ENCODE measurements around the gene GLCE. TPM values are rescaled to one million over a fixed set of nuclear protein-coding genes. Genes with fewer than 3 reads are reported as not detected.
"Not testable (repeated sequence)": the region's sequence is repeated elsewhere in the genome, so short reads cannot be mapped to it uniquely, and the experiment has no call there.

GLCE gene
- total and polyA plus RNA-seq, 7 experiments from 2014 or later, result 3.0 to 8.8 (median 5.7) TPM

GRCh38 chr15:69298697-69299441, 138.4 kb downstream of the GLCE start, which contains the start of gene PAQR5:
PAQR5 (plus strand) TSS chr15:69298912; CDS start chr15:69360081, 61,169 bp downstream.
- H3K9me3 ChIP-seq (ENCODE audit: control insufficient read depth in 2 of 3, low read length in 3 of 3), result no peaks in the 10 kb centered on the region
- H3K36me3 ChIP-seq (ENCODE audit: control insufficient read depth in 2 of 3, insufficient read depth in 3 of 3, low read length in 3 of 3), result no peaks in the 10 kb centered on the region
- H3K27me3 ChIP-seq (ENCODE audit: control insufficient read depth in 2 of 2, insufficient read depth in 2 of 2, low read length in 2 of 2), result peaks cover 0 to 10% of the 10 kb centered on the region in 2 donors
- H3K4me3 ChIP-seq (ENCODE audit: low read length), result no peak within 1 kb of the TSS
- intact Hi-C loops (cut with micrococcal nuclease), result no loop called here
- Mint-ChIP-seq H3K4me3 (peak within 1 kb of the TSS in 8 of 10 donors; percentile 28 to 71 (median 61)), H3K27me3 (peaks cover 51 to 75% (median 61%) of the 10 kb centered on the region in 5 donors), H3K4me1 (peaks cover 0 to 10% (median 3%) of the 10 kb centered on the region in 7 donors), H3K27ac (no peak within 1 kb of the TSS), H3K36me3 (peaks cover 0 to 4% (median 0%) of the 10 kb centered on the region in 5 donors), H3K9me3 (peaks cover 0 to 3% (median 0%) of the 10 kb centered on the region in 11 donors)
- no peak within 1 kb of the TSS for H3K27ac ChIP-seq (ENCODE audit: low read depth, low read length)
- ChIA-PET CTCF (no interaction called here), POLR2A (no interaction called here)
- ATAC-seq (peak; percentile 53), DNase-seq (no peak)
- H3K4me1 ChIP-seq (ENCODE audit: control insufficient read depth in 2 of 2, insufficient read depth in 2 of 2, low read length in 2 of 2), result no peaks in the 10 kb centered on the region

GRCh38 chr15:69299451-69299886, 139.0 kb downstream of the GLCE start:
- POLR2A ChIA-PET, result no interaction called here
- Histone ChIP-seq H3K4me3 (ENCODE audit: low read length) (no peak overlapping the region), H3K4me1 (ENCODE audit: control insufficient read depth in 2 of 2, insufficient read depth in 2 of 2, low read length in 2 of 2) (no peaks in the 10 kb centered on the region), H3K27ac (ENCODE audit: low read depth, low read length) (no peak overlapping the region), H3K36me3 (ENCODE audit: control insufficient read depth in 2 of 3, insufficient read depth in 3 of 3, low read length in 3 of 3) (no peaks in the 10 kb centered on the region), H3K9me3 (ENCODE audit: control insufficient read depth in 2 of 3, low read length in 3 of 3) (no peaks in the 10 kb centered on the region), H3K27me3 (ENCODE audit: control insufficient read depth in 2 of 2, insufficient read depth in 2 of 2, low read length in 2 of 2) (peaks cover 0 to 10% of the 10 kb centered on the region in 2 donors)
- no peak overlapping the region for H3K27ac Mint-ChIP-seq
- H3K36me3 Mint-ChIP-seq, result peaks cover 0 to 4% (median 0%) of the 10 kb centered on the region in 5 donors
- peaks cover 0 to 3% (median 0%) of the 10 kb centered on the region in 11 donors for H3K9me3 Mint-ChIP-seq
- DNase-seq, result no peak
- H3K4me1 Mint-ChIP-seq, result peaks cover 0 to 10% (median 3%) of the 10 kb centered on the region in 7 donors
- CTCF ChIA-PET, result no interaction called here
- peaks cover 51 to 76% (median 67%) of the 10 kb centered on the region in 5 donors for H3K27me3 Mint-ChIP-seq
- intact Hi-C loops (cut with micrococcal nuclease), result no loop called here
- ATAC-seq, result peak; percentile 10
- peak overlapping the region in 5 of 10 donors; percentile 1 to 63 (median 45) for H3K4me3 Mint-ChIP-seq

- no peaks in the 10 kb centered on the region for H3K36me3 ChIP-seq (ENCODE audit: control insufficient read depth in 2 of 3, insufficient read depth in 3 of 3, low read length in 3 of 3)
- H3K4me3 ChIP-seq (ENCODE audit: low read length), result no peak overlapping the region
- peaks cover 0 to 4% (median 0%) of the 10 kb centered on the region in 5 donors for H3K36me3 Mint-ChIP-seq
- peaks cover 0 to 3% (median 0%) of the 10 kb centered on the region in 11 donors for H3K9me3 Mint-ChIP-seq
- no peak overlapping the region for H3K27ac ChIP-seq (ENCODE audit: low read depth, low read length)
- H3K4me3 Mint-ChIP-seq, result peak overlapping the region in 3 of 10 donors; percentile 15 to 63 (median 36)
- peaks cover 0 to 10% of the 10 kb centered on the region in 2 donors for H3K27me3 ChIP-seq (ENCODE audit: control insufficient read depth in 2 of 2, insufficient read depth in 2 of 2, low read length in 2 of 2)
- DNase-seq (no peak), ATAC-seq (no peak)
- H3K27me3 Mint-ChIP-seq, result peaks cover 47 to 79% (median 65%) of the 10 kb centered on the region in 5 donors
- peaks cover 0 to 10% (median 3%) of the 10 kb centered on the region in 7 donors for H3K4me1 Mint-ChIP-seq
- intact Hi-C loops (cut with micrococcal nuclease), result no loop called here
- ChIA-PET POLR2A (no interaction called here), CTCF (no interaction called here)
- no peaks in the 10 kb centered on the region for H3K9me3 ChIP-seq (ENCODE audit: control insufficient read depth in 2 of 3, low read length in 3 of 3)
- no peak overlapping the region for H3K27ac Mint-ChIP-seq
- no peaks in the 10 kb centered on the region for H3K4me1 ChIP-seq (ENCODE audit: control insufficient read depth in 2 of 2, insufficient read depth in 2 of 2, low read length in 2 of 2)
Measured at GRCh38 chr15:69299943-69300588, 139.6 kb downstream of the GLCE start.

DNA sequence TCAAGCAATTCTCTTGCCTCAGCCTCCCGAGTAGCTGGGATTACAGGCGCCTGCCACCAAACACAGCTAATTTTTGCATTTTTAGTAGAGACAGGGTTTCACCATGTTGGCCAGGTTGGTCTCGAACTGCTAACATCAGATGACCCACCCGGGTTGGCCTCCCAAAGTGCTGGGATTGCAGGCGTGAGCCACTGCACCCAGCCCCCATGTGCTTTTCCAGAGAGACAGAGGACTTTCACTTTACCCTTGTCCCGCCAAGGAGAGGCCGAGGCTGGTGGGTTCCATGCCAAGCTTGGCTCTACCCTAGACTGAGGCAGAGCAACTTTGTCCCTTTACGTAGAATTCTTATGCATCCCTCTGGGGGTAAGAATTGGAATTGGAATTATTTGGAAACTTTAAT, 140.7 kb downstream of the GLCE start:
- H3K36me3 ChIP-seq (ENCODE audit: control insufficient read depth in 2 of 3, insufficient read depth in 3 of 3, low read length in 3 of 3); H3K4me1 ChIP-seq (ENCODE audit: control insufficient read depth in 2 of 2, insufficient read depth in 2 of 2, low read length in 2 of 2); H3K4me1 Mint-ChIP-seq; DNase-seq; POLR2A ChIA-PET; H3K9me3 Mint-ChIP-seq; H3K27me3 ChIP-seq (ENCODE audit: control insufficient read depth in 2 of 2, insufficient read depth in 2 of 2, low read length in 2 of 2); H3K4me3 ChIP-seq (ENCODE audit: low read length); ATAC-seq; CTCF ChIA-PET; H3K36me3 Mint-ChIP-seq; intact Hi-C loops (cut with micrococcal nuclease); H3K27ac Mint-ChIP-seq; H3K9me3 ChIP-seq (ENCODE audit: control insufficient read depth in 2 of 3, low read length in 3 of 3); H3K27ac ChIP-seq (ENCODE audit: low read depth, low read length): not testable (repeated sequence)
- Mint-ChIP-seq H3K27me3 (peaks cover 40 to 74% (median 58%) of the 10 kb centered on the region in 5 donors), H3K4me3 (peak overlapping the region in 1 of 10 donors; percentile 63)

- H3K27ac ChIP-seq (ENCODE audit: low read depth, low read length); H3K4me1 ChIP-seq (ENCODE audit: control insufficient read depth in 2 of 2, insufficient read depth in 2 of 2, low read length in 2 of 2); H3K9me3 ChIP-seq (ENCODE audit: control insufficient read depth in 2 of 3, low read length in 3 of 3); intact Hi-C loops (cut with micrococcal nuclease); H3K27me3 ChIP-seq (ENCODE audit: control insufficient read depth in 2 of 2, insufficient read depth in 2 of 2, low read length in 2 of 2); H3K4me1 Mint-ChIP-seq; H3K27ac Mint-ChIP-seq; ATAC-seq; CTCF ChIA-PET; H3K9me3 Mint-ChIP-seq; DNase-seq; H3K36me3 ChIP-seq (ENCODE audit: control insufficient read depth in 2 of 3, insufficient read depth in 3 of 3, low read length in 3 of 3); H3K4me3 Mint-ChIP-seq; H3K4me3 ChIP-seq (ENCODE audit: low read length); POLR2A ChIA-PET: not testable (repeated sequence)
- Mint-ChIP-seq H3K36me3 (peaks cover 0 to 11% (median 0%) of the 10 kb centered on the region in 5 donors), H3K27me3 (peaks cover 35 to 71% (median 54%) of the 10 kb centered on the region in 5 donors)
Measured at GRCh38 chr15:69302087-69302486, 141.7 kb downstream of the GLCE start.

DNA sequence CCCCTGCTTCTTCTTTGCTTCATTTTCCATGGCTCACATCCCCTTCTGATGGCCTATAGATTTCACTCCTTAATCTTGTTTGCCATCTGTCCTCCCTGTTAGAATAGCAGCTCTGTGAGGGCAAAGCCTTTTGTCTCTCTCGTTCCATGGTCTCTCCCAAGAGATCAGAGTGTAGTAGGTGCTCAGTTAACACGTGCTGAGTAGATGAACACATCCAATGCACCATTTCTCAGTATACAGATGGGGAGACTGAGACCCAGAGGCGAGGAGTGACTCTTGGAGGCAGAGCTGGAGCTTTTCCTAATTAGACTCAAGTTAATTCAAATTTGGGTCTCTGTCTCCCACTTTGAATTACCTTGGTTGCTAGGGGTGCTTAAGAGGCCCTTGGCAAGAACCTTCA, 142.5 kb downstream of the GLCE start:
- no peak overlapping the region for H3K4me3 ChIP-seq (ENCODE audit: low read length)
- peaks cover 0 to 10% (median 3%) of the 10 kb centered on the region in 7 donors for H3K4me1 Mint-ChIP-seq
- POLR2A ChIA-PET, result no interaction called here
- peaks cover 0 to 7% (median 0%) of the 10 kb centered on the region in 11 donors for H3K9me3 Mint-ChIP-seq
- no peaks in the 10 kb centered on the region for H3K4me1 ChIP-seq (ENCODE audit: control insufficient read depth in 2 of 2, insufficient read depth in 2 of 2, low read length in 2 of 2)
- intact Hi-C loops (cut with micrococcal nuclease), result no loop called here
- H3K27ac ChIP-seq (ENCODE audit: low read depth, low read length), result no peak overlapping the region
- H3K36me3 Mint-ChIP-seq, result peaks cover 0 to 12% (median 0%) of the 10 kb centered on the region in 5 donors
- H3K27me3 ChIP-seq (ENCODE audit: control insufficient read depth in 2 of 2, insufficient read depth in 2 of 2, low read length in 2 of 2), result peaks cover 0 to 10% of the 10 kb centered on the region in 2 donors
- H3K27me3 Mint-ChIP-seq, result peaks cover 31 to 64% (median 45%) of the 10 kb centered on the region in 5 donors
- no peak overlapping the region for H3K27ac Mint-ChIP-seq
- H3K4me3 Mint-ChIP-seq, result no peak overlapping the region
- no peak for DNase-seq
- CTCF ChIA-PET, result no interaction called here
- ATAC-seq, result no peak
- no peaks in the 10 kb centered on the region for H3K9me3 ChIP-seq (ENCODE audit: control insufficient read depth in 2 of 3, low read length in 3 of 3)
- H3K36me3 ChIP-seq (ENCODE audit: control insufficient read depth in 2 of 3, insufficient read depth in 3 of 3, low read length in 3 of 3), result no peaks in the 10 kb centered on the region

Measured in naive thymus-derived CD4-positive, alpha-beta T cell (primary cell).